Measurements from ENCODE around the gene PARD3B.

GRCh38 chr2:205617905-205618304 is 1072.6 kb downstream of the PARD3B start:
- TF ChIP-seq CTCF (IDR thresholded peaks at IDR 0.05) = no peak
- no peak for TF ChIP-seq POLR2A (IDR thresholded peaks at IDR 0.05)
- TF ChIP-seq POLR2AphosphoS5 (IDR thresholded peaks at IDR 0.05) = no peak
- TF ChIP-seq EP300 (IDR thresholded peaks at IDR 0.05; ENCODE audit: low read depth) = no peak

All from transverse colon (tissue), 4 donors.